GM18870 (cell line): ENCODE measurements around the gene SPECC1L.

ENCODE experiments used
- ATAC-seq: cut with Tn5 transposase; IDR thresholded peaks from one replicate; pipeline ENCODE4 v1.9.1; 2021; ENCODE audit warnings: moderate library complexity; ENCODE audit not compliant: unreplicated experiment

Gene SPECC1L

GRCh38 chr22:24463071-24463760 is 192.6 kb downstream of the SPECC1L start:
- ATAC-seq: no peak

GRCh38 chr22:24465566-24465965 is 194.9 kb downstream of the SPECC1L start:
- no peak for ATAC-seq

- no peak for ATAC-seq
These were observed 195.3 kb downstream of the SPECC1L start for GRCh38 chr22:24465975-24466374.

- no peak for ATAC-seq
These were observed 196.2 kb downstream of the SPECC1L start for GRCh38 chr22:24466716-24467328.

GRCh38 chr22:24467340-24467739 is 196.7 kb downstream of the SPECC1L start:
- no peak for ATAC-seq
